ENCODE results near the gene SAPCD1.

DNA sequence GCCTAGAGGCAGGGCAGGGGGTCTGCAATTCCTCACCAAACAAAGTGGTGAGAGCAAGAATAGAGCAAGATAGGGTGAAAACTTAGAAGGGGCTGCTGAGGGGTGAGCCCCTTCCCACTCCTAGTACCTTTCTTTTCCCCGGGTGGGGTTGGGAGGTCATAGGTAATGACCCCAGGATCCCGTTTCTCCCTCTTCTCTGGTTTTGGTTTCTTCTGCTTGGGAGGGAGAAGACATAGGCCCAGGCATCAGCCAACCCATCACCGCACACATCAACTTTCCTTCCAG is 29.6 kb downstream of the SAPCD1 start:
- TF ChIP-seq, protein P1, sequence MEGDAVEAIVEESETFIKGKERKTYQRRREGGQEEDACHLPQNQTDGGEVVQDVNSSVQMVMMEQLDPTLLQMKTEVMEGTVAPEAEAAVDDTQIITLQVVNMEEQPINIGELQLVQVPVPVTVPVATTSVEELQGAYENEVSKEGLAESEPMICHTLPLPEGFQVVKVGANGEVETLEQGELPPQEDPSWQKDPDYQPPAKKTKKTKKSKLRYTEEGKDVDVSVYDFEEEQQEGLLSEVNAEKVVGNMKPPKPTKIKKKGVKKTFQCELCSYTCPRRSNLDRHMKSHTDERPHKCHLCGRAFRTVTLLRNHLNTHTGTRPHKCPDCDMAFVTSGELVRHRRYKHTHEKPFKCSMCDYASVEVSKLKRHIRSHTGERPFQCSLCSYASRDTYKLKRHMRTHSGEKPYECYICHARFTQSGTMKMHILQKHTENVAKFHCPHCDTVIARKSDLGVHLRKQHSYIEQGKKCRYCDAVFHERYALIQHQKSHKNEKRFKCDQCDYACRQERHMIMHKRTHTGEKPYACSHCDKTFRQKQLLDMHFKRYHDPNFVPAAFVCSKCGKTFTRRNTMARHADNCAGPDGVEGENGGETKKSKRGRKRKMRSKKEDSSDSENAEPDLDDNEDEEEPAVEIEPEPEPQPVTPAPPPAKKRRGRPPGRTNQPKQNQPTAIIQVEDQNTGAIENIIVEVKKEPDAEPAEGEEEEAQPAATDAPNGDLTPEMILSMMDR (IDR thresholded peaks at IDR 0.05), result no peak
- no peak for TF ChIP-seq POLR2A (IDR thresholded peaks at IDR 0.05)
- no peak for TF ChIP-seq POLR2AphosphoS5 (IDR thresholded peaks at IDR 0.05)
